ENCODE data around the gene PDPR.
"Not testable (repeated sequence)": the region's sequence is repeated elsewhere in the genome, so short reads cannot be mapped to it uniquely, and the experiment has no call there.

PDPR gene

GRCh38 chr16:70128844-70129243 lies 14.7 kb downstream of the PDPR start:
- DNase-seq: not testable (repeated sequence)

GRCh38 chr16:70135796-70136195 lies 21.7 kb downstream of the PDPR start:
- DNase-seq: not testable (repeated sequence)

- DNase-seq: not testable (repeated sequence)
Measured at GRCh38 chr16:70136595-70136994, 22.5 kb downstream of the PDPR start.

- not testable (repeated sequence) for DNase-seq
Measured at GRCh38 chr16:70142739-70143138, 28.6 kb downstream of the PDPR start.

- not testable (repeated sequence) for DNase-seq
Measured at GRCh38 chr16:70143231-70143895, 29.2 kb downstream of the PDPR start.

GRCh38 chr16:70147853-70148252 lies 33.7 kb downstream of the PDPR start:
- not testable (repeated sequence) for DNase-seq

- DNase-seq: not testable (repeated sequence)
Measured at GRCh38 chr16:70148453-70148852, 34.3 kb downstream of the PDPR start.

- DNase-seq: not testable (repeated sequence)
Measured at GRCh38 chr16:70149296-70149695, 35.2 kb downstream of the PDPR start.

- no peak for DNase-seq
Measured at GRCh38 chr16:70151391-70151790, 37.3 kb downstream of the PDPR start.

- DNase-seq: no peak
Measured at GRCh38 chr16:70151941-70152509, 37.9 kb downstream of the PDPR start.

GRCh38 chr16:70152578-70153302 lies 38.6 kb downstream of the PDPR start:
- DNase-seq: no peak

GRCh38 chr16:70154736-70155135 lies 40.6 kb downstream of the PDPR start:
- DNase-seq: not testable (repeated sequence)

- DNase-seq: no peak
Measured at GRCh38 chr16:70156207-70156978, 42.3 kb downstream of the PDPR start.

GRCh38 chr16:70157105-70157476 lies 43.0 kb downstream of the PDPR start:
- no peak for DNase-seq

GRCh38 chr16:70157477-70158260 lies 43.5 kb downstream of the PDPR start:
- DNase-seq: no peak

- no peak for DNase-seq
Measured at GRCh38 chr16:70158261-70158939, 44.3 kb downstream of the PDPR start.

- no peak for DNase-seq
Measured at GRCh38 chr16:70159355-70160348, 45.5 kb downstream of the PDPR start.

GRCh38 chr16:70160388-70160787 lies 46.3 kb downstream of the PDPR start:
- DNase-seq: no peak

GRCh38 chr16:70160821-70161220 lies 46.7 kb downstream of the PDPR start:
- DNase-seq: no peak

GRCh38 chr16:70161350-70161749 lies 47.2 kb downstream of the PDPR start:
- DNase-seq: no peak

- no peak for DNase-seq
Measured at GRCh38 chr16:70162041-70162451, 47.9 kb downstream of the PDPR start.
